Central memory CD8-positive, alpha-beta T cell (primary cell): ENCODE results near the gene RRP1.

Experiments used
- ATAC-seq: fragments of 150-1000 bp; cut with Tn5 transposase; replicated peaks from 2 replicates; pipeline ENCODE4 v1.10.0; 2022; ENCODE audit warnings: mild to moderate bottlenecking, moderate FRiP score, moderate number of reproducible peaks; ENCODE audit not compliant: poor library complexity, severe bottlenecking; ENCODE audit errors: extremely low read depth
- DNase-seq, 2 donors: peaks; one replicate each; pipeline ENCODE4 v3.0.0; 2021; ENCODE audit warnings: low spot score in 2 of 2
- H3K27ac Mint-ChIP-seq: one replicate; pipeline ENCODE4 v1.8.0; 2022; ENCODE audit warnings: low read depth, mild to moderate bottlenecking, moderate library complexity, mixed read lengths
- H3K27me3 Mint-ChIP-seq: one replicate; pipeline ENCODE4 v1.8.0; 2022; ENCODE audit warnings: mixed read lengths
- H3K36me3 Mint-ChIP-seq: one replicate; pipeline ENCODE4 v1.8.0; 2022; ENCODE audit warnings: mild to moderate bottlenecking, moderate library complexity, mixed read lengths; ENCODE audit not compliant: insufficient read depth
- H3K4me1 Mint-ChIP-seq: one replicate; pipeline ENCODE4 v1.8.0; 2022; ENCODE audit warnings: mixed read lengths
- H3K4me3 Mint-ChIP-seq: one replicate; pipeline ENCODE4 v1.8.0; 2022; ENCODE audit warnings: mild to moderate bottlenecking, moderate library complexity, mixed read lengths
- H3K9me3 Mint-ChIP-seq: one replicate; pipeline ENCODE4 v1.8.0; 2022; ENCODE audit warnings: mixed read lengths

The RRP1 gene

DNA sequence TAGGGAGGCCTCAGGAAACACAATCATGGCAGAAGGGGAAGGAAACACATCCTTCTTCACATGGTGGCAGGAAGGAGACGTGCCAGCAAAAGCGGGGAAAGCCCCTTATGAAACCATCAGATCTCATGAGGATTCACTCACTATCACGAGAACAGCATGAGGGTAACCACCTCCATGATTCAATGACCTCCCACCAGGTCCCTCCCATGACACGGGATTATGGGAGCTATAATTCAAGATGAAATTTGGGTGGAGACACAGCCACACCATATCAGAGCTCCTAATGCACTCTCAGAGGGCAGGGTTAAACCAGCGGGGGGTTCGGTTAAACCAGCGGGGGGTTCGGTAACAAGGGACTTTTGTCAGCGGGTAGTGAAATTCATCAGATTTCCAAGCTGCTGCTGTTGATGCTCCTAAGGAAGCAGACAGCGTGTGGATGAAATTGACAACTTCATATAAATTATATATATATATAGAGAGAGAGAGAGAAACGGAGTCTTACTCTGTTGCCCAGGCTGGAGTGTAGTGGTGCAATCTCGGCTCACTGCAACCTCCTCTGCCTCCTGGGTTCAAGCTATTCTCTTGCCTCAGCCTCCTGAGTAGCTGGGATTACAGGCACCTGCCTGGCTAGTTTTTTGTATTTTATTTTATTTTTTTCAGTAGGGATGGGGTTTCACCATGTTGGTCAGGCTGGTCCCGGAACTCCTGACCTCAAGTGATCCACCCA lies 17.5 kb upstream of the RRP1 start:
- DNase-seq (no peak), ATAC-seq (no peak)
- H3K27me3 Mint-ChIP-seq = no peaks in the 10 kb centered on the region
- no peaks in the 10 kb centered on the region for H3K9me3 Mint-ChIP-seq
- H3K4me3 Mint-ChIP-seq = no peak overlapping the region
- H3K36me3 Mint-ChIP-seq = peaks cover 12% of the 10 kb centered on the region
- H3K27ac Mint-ChIP-seq = no peak overlapping the region
- H3K4me1 Mint-ChIP-seq = peaks cover 20% of the 10 kb centered on the region

DNA sequence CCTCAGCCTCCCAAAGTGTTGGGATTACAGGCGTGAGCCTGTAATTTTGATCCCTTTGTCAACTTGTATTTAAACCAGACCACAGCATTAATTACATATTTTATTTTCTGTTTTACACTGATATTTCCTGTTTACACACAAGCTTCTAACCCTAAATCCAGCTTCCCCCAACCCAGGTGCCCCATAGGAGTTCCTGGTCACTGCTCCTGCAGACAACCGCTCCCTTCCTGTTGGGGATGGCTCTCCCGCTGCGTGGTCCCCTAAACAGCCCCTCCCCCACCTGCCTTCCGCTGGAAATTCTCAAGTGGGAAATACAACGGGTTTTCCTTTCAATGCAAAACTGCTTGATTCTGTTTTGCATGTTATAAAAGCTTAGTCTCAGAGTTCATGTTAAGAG lies 17.0 kb upstream of the RRP1 start:
- Mint-ChIP-seq H3K4me3 (no peak overlapping the region), H3K4me1 (peaks cover 20% of the 10 kb centered on the region), H3K36me3 (peaks cover 12% of the 10 kb centered on the region), H3K27me3 (no peaks in the 10 kb centered on the region), H3K9me3 (no peaks in the 10 kb centered on the region), H3K27ac (no peak overlapping the region)
- ATAC-seq (no peak), DNase-seq (no peak)

DNA sequence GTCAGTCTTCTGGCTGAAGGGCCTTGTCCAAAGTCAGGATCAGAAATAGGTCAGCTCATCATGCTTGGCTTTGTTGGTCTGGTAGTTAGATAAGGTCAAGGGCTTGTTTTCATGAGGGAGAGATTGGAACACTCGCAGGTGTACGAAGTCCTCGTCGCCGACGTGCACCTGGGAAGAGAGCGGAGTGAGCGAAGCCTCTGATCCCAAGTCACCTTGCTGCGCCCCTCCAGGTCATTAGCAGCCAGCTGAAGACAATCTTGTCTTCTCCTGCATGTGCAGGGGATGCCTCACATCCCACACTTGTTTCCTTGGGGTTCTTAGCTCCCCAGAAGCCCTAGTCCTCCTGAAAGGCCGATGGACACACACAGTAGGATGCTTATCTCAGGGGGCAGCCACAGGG lies 15.2 kb upstream of the RRP1 start:
- ATAC-seq (no peak), DNase-seq (no peak)
- no peaks in the 10 kb centered on the region for H3K9me3 Mint-ChIP-seq
- H3K27me3 Mint-ChIP-seq = no peaks in the 10 kb centered on the region
- H3K4me1 Mint-ChIP-seq = peaks cover 31% of the 10 kb centered on the region
- H3K36me3 Mint-ChIP-seq = peaks cover 15% of the 10 kb centered on the region
- H3K27ac Mint-ChIP-seq = no peak overlapping the region
- H3K4me3 Mint-ChIP-seq = no peak overlapping the region

DNA sequence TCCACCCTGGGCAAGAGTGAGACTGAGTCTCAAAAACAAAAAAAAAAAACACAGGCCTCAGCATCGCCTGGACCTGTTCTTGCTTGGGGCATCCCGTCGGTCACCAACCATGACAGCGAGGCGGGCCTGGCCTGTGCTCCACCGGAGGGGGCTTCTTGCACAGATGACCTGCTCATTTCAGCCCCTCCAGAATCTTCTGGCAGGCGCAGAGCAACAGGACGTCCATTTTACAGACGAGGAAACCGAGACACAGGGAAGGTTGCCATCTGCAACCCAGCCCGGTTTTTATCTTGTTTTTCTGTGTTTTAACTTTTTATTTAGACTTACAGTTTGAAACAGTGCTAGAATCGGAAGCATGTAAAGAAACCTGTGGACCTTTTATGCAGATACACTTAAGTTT lies 14.2 kb upstream of the RRP1 start:
- H3K36me3 Mint-ChIP-seq = peaks cover 15% of the 10 kb centered on the region
- H3K9me3 Mint-ChIP-seq = no peaks in the 10 kb centered on the region
- peak overlapping the region; percentile 88 for H3K4me3 Mint-ChIP-seq
- ATAC-seq (no peak), DNase-seq (no peak)
- H3K4me1 Mint-ChIP-seq = peaks cover 34% of the 10 kb centered on the region
- H3K27me3 Mint-ChIP-seq = no peaks in the 10 kb centered on the region
- H3K27ac Mint-ChIP-seq = peak overlapping the region; percentile 74

DNA sequence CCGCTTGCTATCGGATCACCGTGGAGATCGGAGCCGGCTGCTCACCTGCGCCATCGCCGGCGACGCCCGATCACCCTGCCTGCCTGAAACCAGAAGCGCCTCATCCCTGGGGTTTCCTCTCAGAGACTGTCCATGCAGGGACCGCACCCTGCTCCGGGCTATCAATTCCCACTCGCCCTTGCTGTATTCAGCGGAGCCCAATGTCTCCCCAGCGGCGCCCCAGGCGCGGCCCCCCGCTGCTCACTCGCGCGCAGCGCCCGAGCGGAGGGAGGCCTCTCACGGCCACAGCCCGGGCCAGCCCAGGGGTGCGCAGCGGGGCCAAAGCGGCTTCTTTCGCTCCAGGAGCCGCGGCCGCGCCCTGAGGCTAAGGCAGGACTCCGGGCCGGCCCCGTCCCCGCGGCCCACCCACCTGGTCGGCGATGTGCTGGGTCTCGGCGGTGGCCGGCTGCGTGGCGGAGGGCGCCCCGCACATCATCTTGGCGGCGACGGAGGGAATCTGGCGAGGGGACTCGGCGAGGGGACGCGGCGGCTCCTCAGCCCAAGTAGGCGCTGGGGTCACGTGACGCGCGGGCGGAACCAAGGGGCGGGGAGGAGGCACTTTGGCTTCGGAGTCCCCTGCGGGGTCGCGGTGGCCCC lies 13.5 kb upstream of the RRP1 start, which contains the start of gene CSTB:
Gene CSTB, minus strand, starts transcription at position 514 of the 636 bp plus-strand sequence. Its CDS starts 39 bp downstream, at position 475.
- Mint-ChIP-seq H3K27ac (peak within 1 kb of the TSS; percentile 74), H3K36me3 (peaks cover 15% of the 10 kb centered on the region), H3K4me1 (peaks cover 34% of the 10 kb centered on the region), H3K4me3 (peak within 1 kb of the TSS; percentile 88), H3K9me3 (no peaks in the 10 kb centered on the region), H3K27me3 (no peaks in the 10 kb centered on the region)
- DNase-seq = peak; percentile 67 to 71
- peak; percentile 75 for ATAC-seq

DNA sequence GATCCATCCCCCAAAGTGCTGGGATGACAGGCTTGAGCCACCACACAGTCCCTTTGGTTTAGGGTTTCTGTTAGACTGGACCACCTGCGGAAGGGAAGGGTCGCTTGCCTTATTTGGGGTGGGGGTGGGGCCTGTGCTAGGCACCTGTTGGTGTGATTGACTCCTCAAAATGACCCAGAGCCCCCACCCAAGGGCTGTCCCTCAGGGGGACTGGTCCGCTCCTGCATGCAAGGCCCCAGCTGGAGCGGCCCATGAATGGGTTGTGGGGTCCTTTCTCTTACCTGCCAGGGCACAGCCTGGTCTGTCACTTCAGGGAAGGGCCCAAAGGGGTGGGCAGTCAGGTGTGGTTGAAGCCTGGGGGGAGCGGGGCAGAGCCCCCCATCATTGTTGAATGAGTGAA lies 11.4 kb upstream of the RRP1 start:
- Mint-ChIP-seq H3K4me3 (peak overlapping the region; percentile 88), H3K36me3 (peaks cover 12% of the 10 kb centered on the region), H3K27me3 (no peaks in the 10 kb centered on the region), H3K27ac (peak overlapping the region; percentile 72), H3K9me3 (no peaks in the 10 kb centered on the region), H3K4me1 (peaks cover 34% of the 10 kb centered on the region)
- no peak for ATAC-seq
- DNase-seq = no peak

DNA sequence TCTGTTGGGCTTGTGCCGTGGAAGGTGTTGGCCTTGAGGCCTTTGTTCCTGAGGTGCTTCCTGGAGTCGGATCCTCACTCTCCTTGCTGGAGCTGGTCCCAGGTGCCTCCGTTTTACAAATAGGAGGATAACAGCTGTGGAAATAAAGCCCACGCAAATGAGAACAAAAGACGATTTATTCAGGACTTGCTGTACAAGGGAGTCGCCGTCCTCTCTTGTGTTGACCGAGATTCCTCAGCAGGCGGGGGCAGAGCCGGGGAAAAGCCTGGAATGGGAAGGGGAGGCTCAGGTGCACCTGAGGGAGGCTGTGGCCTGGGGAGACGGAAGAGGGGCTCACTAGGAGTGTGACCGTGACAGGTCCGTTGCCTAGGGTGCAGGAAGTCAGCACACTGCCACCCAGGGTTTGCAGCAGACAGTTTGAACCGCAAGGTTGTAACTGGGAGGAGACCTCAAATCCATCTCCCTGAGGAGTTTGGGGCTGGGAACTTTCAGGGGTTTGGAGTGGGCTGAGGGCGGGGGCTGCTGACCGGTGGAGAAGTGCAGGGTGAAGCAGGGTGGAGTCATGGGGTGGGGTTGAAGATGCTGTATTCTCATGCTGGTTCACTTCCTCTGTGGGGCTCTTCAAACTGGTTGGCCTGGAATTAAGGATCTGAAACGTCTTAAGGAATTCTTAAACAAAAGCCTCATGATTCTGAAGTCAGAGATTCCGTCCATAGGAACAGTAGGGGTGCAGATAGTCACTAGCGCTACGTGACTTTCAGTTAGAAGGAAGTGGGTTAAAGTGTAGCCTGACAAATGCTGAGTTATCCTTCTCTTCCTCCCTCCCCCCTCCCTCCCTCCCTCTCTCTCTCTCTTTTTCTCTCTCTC lies 10.7 kb upstream of the RRP1 start:
- peak overlapping the region; percentile 88 for H3K4me3 Mint-ChIP-seq
- DNase-seq (no peak), ATAC-seq (no peak)
- peak overlapping the region; percentile 54 for H3K27ac Mint-ChIP-seq
- H3K27me3 Mint-ChIP-seq = no peaks in the 10 kb centered on the region
- H3K36me3 Mint-ChIP-seq = peaks cover 9% of the 10 kb centered on the region
- H3K9me3 Mint-ChIP-seq = no peaks in the 10 kb centered on the region
- peaks cover 34% of the 10 kb centered on the region for H3K4me1 Mint-ChIP-seq

DNA sequence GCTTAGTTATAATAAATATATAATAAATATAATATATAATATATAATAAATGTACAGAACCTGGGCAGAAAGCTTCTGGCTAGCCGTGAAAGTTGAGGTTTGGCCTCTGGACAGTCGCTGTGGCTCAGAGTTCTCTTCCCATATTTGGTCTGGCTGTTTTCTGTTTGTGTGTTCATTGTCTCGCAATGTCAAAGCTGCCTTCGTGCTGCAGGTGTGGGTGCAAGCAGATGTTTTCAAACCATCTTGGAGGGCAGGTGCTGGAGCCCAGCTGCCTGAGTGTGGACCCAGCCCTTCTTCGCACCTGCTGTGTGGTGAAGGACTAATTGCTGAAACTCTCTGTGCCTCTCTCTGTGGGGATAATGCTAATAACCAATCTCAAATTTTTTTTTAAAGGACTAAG lies 9.7 kb upstream of the RRP1 start:
- Mint-ChIP-seq H3K4me3 (no peak overlapping the region), H3K4me1 (peaks cover 25% of the 10 kb centered on the region), H3K36me3 (peaks cover 9% of the 10 kb centered on the region), H3K9me3 (no peaks in the 10 kb centered on the region), H3K27me3 (no peaks in the 10 kb centered on the region), H3K27ac (no peak overlapping the region)
- DNase-seq (no peak), ATAC-seq (no peak)

DNA sequence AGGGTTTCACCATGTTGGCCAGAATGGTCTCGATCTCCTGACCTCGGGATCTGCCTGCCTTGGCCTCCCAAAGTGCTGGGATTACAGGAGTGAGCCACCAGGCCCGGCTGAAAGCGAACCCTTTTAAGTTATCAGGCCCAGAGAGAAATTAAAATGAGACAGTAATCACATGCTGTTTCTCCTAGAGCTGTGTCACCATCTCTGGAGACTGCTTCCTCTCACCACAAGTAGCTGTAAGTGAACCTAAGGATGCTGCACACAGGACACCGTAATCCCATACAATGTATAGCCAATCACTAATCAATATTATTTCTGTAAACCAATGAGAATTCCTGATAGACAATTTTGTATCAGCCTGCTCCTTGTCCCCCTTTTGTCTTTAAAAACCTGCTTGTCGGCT lies 7.5 kb upstream of the RRP1 start:
- H3K9me3 Mint-ChIP-seq = no peaks in the 10 kb centered on the region
- ATAC-seq (no peak), DNase-seq (no peak)
- no peaks in the 10 kb centered on the region for H3K27me3 Mint-ChIP-seq
- peaks cover 14% of the 10 kb centered on the region for H3K4me1 Mint-ChIP-seq
- H3K27ac Mint-ChIP-seq = no peak overlapping the region
- H3K36me3 Mint-ChIP-seq = peaks cover 4% of the 10 kb centered on the region
- no peak overlapping the region for H3K4me3 Mint-ChIP-seq

DNA sequence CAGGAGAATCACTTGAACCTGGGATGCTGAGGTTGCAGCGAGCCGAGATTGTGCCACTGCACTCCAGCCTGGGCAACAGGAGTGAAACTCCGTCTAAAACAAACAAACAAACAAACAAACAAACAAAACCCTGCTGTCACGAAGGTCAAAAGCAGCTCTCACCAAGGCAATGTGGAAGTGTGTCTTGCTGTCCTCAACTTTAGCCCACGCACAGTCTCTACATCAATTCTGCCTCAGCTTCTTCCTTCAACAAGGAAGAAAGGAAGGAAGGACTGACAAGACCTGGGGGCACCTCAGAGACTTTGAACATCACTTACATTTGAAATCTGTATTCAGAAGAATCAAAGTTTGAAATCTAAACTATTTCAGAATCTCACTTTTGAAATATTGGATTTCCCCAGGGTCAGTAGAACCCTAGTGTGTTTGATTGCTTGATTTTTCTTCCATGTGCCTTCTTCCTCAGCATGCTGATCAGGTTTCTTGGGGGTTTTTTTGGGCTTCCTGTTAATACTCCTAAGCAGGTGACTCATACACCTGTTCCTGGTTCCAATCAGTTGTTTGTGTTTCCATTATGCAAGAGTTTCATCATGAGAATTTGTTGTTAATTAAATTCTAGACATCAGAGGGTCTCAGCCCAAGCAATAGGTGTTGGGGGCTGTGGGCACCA lies 6.8 kb upstream of the RRP1 start:
- Mint-ChIP-seq H3K36me3 (peaks cover 2% of the 10 kb centered on the region), H3K27ac (peak overlapping the region; percentile 65), H3K4me1 (peaks cover 14% of the 10 kb centered on the region), H3K9me3 (no peaks in the 10 kb centered on the region), H3K27me3 (no peaks in the 10 kb centered on the region), H3K4me3 (no peak overlapping the region)
- ATAC-seq (no peak), DNase-seq (no peak)

DNA sequence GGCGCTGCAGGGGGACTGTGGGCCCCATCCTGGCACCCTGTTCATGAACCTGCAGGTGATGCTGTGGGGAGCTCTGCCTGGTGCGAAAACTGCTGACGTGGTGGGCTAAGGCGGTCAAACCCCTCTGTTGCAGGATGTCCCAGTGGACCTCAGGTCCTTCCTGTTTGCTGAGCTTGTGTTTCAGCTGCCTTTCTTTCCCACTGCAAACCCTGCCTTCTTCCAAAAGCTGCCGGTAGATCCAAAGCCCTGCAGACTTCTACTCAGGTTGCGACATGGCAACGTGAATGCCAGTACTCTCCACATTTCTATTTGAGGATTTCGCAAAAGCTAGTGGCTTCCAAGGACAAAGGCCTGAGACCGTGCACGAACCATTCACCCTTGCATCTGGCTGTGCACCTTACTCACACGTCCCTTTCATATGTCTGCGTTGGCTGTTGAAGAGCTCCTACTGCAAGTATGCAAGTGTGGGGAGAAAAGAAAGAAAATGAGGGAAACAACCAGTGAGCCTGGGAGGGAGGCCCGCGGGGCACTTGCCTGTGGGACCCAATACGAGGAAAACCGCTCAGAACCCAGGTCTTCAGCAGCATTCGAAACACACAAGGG lies 6.2 kb upstream of the RRP1 start:
- H3K4me1 Mint-ChIP-seq = peaks cover 12% of the 10 kb centered on the region
- ATAC-seq = no peak
- no peaks in the 10 kb centered on the region for H3K27me3 Mint-ChIP-seq
- no peaks in the 10 kb centered on the region for H3K9me3 Mint-ChIP-seq
- H3K4me3 Mint-ChIP-seq = no peak overlapping the region
- H3K27ac Mint-ChIP-seq = peak overlapping the region; percentile 65
- H3K36me3 Mint-ChIP-seq = peaks cover 1% of the 10 kb centered on the region
- DNase-seq = no peak

DNA sequence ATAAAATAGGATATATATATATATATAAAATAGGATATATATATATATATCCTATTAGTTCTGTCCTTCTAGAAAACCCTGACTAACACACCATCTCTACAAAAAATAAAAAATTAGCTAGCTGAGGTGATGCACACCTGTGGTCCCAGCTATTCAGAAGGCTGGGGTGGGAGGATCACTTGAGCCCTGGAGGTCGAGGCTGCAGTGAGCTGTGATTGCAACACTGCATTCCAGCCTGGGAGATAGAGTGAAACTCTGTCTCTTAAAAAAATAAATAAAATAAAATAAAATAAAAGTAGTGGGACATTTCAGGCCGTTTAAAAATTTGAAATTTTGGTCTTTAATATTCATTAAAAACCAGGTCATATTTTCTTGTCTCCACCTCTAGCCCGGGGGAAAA lies 4.2 kb upstream of the RRP1 start:
- DNase-seq = no peak

More for the DNA sequence above, 4.2 kb upstream of the RRP1 start:
- Mint-ChIP-seq H3K4me1 (peaks cover 8% of the 10 kb centered on the region), H3K27me3 (no peaks in the 10 kb centered on the region), H3K9me3 (no peaks in the 10 kb centered on the region), H3K27ac (no peak overlapping the region), H3K36me3 (peaks cover 6% of the 10 kb centered on the region), H3K4me3 (no peak overlapping the region)
- no peak for ATAC-seq
